ENCODE results near the gene TEAD3. TPM values are rescaled to one million over a fixed set of nuclear protein-coding genes. Genes with fewer than 3 reads are reported as not detected.
A peak's percentile ranks its signal among the peaks of the same experiment; 100 is the strongest.

Gene TEAD3
- total RNA-seq, 1 donor from 2014 or later: 43.4 TPM

DNA sequence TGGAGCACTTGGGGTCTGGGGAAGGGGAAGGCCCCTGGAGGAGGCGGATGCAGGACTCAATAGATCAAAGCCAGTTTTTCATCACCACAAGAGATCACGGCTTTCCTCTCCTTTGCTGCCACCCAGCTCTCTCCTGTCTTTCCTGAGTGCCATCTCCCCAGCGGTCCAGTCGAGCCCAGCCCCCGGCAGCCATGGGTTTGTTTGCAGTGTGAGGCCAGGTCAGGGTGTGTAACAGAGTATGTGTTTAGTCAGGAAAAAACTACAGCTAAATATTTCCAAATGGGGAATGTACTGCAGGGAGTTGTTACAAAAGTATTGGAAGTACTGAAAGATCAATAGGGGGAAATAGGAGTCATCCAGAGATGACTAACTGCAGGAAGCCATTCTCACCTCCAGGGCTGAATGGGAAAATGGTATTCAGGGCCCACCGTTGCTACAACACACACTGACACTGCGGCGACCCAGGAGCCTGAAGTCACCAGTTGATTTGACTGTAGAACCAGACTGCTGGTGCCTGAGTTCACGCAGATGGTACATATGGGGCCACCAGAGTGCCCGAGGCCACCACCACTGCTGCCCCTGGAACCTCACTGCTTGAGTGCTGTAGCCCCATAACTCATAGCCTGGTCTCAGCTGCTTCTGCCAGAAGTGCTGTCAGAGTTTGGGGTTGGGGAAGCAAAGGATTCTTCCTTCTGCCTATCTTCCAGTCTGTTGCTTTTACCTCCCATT is 68.3 kb downstream of the TEAD3 start:
- H3K9me3 Mint-ChIP-seq (ENCODE audit: low read depth): no peaks in the 10 kb centered on the region
- no peak overlapping the region for H3K27ac Mint-ChIP-seq
- no peak overlapping the region for H3K4me3 Mint-ChIP-seq (ENCODE audit: low read depth)
- no peak for DNase-seq (ENCODE audit: low spot score, unreplicated experiment)
- no peaks in the 10 kb centered on the region for H3K27me3 Mint-ChIP-seq
- H3K4me1 Mint-ChIP-seq (ENCODE audit: low read depth): peaks cover 8% of the 10 kb centered on the region
- peaks cover 12% of the 10 kb centered on the region for H3K36me3 Mint-ChIP-seq (ENCODE audit: insufficient read depth)
- TF ChIP-seq, protein P1, sequence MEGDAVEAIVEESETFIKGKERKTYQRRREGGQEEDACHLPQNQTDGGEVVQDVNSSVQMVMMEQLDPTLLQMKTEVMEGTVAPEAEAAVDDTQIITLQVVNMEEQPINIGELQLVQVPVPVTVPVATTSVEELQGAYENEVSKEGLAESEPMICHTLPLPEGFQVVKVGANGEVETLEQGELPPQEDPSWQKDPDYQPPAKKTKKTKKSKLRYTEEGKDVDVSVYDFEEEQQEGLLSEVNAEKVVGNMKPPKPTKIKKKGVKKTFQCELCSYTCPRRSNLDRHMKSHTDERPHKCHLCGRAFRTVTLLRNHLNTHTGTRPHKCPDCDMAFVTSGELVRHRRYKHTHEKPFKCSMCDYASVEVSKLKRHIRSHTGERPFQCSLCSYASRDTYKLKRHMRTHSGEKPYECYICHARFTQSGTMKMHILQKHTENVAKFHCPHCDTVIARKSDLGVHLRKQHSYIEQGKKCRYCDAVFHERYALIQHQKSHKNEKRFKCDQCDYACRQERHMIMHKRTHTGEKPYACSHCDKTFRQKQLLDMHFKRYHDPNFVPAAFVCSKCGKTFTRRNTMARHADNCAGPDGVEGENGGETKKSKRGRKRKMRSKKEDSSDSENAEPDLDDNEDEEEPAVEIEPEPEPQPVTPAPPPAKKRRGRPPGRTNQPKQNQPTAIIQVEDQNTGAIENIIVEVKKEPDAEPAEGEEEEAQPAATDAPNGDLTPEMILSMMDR (IDR thresholded peaks at IDR 0.05; ENCODE audit: unreplicated experiment): no peak

DNA sequence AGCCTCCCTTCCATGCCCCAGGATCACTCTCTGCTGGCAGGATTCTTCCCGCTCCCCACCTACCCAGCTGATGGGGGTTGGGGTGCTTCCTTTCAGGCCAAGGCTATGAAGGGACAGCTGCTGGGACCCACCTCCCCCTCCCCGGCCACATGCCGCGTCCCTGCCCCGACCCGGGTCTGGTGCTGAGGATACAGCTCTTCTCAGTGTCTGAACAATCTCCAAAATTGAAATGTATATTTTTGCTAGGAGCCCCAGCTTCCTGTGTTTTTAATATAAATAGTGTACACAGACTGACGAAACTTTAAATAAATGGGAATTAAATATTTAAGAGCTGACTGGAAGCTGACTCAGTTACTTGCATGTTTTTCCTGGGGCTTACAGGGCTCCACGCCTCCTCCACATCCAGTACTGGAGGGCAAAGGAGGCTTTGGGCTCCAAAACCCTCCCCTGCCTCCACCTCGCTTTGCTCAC is 69.0 kb downstream of the TEAD3 start:
- TF ChIP-seq, protein P1 (IDR thresholded peaks at IDR 0.05; ENCODE audit: unreplicated experiment): no peak
- H3K27ac Mint-ChIP-seq: no peak overlapping the region
- peaks cover 8% of the 10 kb centered on the region for H3K4me1 Mint-ChIP-seq (ENCODE audit: low read depth)

DNA sequence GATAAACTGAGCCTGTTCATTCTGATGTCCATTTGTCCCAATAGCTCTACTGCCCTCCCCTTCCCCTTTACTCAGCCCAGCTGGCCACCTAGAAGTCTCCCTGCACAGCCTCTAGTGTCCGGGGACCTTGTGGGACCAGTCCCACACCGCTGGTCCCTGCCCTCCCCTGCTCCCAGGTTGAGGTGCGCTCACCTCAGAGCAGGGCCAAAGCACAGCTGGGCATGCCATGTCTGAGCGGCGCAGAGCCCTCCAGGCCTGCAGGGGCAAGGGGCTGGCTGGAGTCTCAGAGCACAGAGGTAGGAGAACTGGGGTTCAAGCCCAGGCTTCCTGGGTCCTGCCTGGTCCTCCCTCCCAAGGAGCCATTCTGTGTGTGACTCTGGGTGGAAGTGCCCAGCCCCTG is 69.4 kb downstream of the TEAD3 start:
- TF ChIP-seq, protein P1 (IDR thresholded peaks at IDR 0.05; ENCODE audit: unreplicated experiment): no peak
- Mint-ChIP-seq H3K9me3 (ENCODE audit: low read depth) (no peaks in the 10 kb centered on the region), H3K27me3 (no peaks in the 10 kb centered on the region), H3K4me3 (ENCODE audit: low read depth) (no peak overlapping the region), H3K36me3 (ENCODE audit: insufficient read depth) (peaks cover 12% of the 10 kb centered on the region), H3K4me1 (ENCODE audit: low read depth) (peaks cover 8% of the 10 kb centered on the region), H3K27ac (no peak overlapping the region)
- DNase-seq (ENCODE audit: low spot score, unreplicated experiment): no peak

More for the DNA sequence above, 69.0 kb downstream of the TEAD3 start:
- DNase-seq (ENCODE audit: low spot score, unreplicated experiment): no peak
- H3K36me3 Mint-ChIP-seq (ENCODE audit: insufficient read depth): peaks cover 12% of the 10 kb centered on the region
- no peaks in the 10 kb centered on the region for H3K9me3 Mint-ChIP-seq (ENCODE audit: low read depth)
- H3K4me3 Mint-ChIP-seq (ENCODE audit: low read depth): no peak overlapping the region
- no peaks in the 10 kb centered on the region for H3K27me3 Mint-ChIP-seq

DNA sequence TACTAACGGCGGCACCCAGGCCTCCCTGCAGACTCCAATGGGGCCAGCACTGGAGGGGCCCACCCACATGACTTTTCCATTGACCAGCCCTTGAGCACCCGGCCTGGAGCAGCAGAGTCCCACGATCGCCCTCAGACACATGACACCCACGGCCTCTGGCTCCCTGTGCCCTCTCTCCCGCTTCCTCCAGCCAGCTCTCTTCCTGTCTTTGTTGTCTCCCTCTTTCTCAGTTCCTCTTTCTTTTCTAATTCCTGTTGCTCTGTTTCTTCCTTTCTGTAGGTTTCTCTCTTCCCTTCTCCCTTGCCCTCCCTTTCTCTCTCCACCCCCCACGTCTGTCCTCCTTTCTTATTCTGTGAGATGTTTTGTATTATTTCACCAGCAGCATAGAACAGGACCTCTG is 70.8 kb downstream of the TEAD3 start:
- H3K27me3 Mint-ChIP-seq: no peaks in the 10 kb centered on the region
- TF ChIP-seq, protein P1 (IDR thresholded peaks at IDR 0.05; ENCODE audit: unreplicated experiment): no peak
- no peak overlapping the region for H3K27ac Mint-ChIP-seq
- H3K36me3 Mint-ChIP-seq (ENCODE audit: insufficient read depth): peaks cover 12% of the 10 kb centered on the region
- DNase-seq (ENCODE audit: low spot score, unreplicated experiment): no peak
- H3K9me3 Mint-ChIP-seq (ENCODE audit: low read depth): no peaks in the 10 kb centered on the region
- H3K4me1 Mint-ChIP-seq (ENCODE audit: low read depth): peaks cover 8% of the 10 kb centered on the region
- H3K4me3 Mint-ChIP-seq (ENCODE audit: low read depth): no peak overlapping the region

DNA sequence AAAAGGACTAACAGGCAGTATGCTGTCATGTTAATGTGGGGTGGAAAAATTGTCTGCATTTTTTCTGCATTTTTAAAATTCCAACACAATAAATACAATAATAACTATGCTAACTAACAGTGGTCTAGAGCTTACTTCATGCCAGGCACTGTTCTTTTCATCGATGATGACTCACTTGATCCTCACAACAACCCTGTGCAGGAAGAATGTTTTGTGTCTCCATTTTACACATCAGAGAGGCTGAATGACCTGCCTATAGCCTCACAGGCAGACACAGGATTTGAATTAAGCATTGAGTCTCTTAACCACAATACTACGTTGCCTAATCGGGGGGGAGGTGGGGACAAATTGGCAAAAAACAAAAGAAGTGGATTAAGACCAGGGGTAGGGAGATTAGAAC is 71.6 kb downstream of the TEAD3 start:
- no peaks in the 10 kb centered on the region for H3K27me3 Mint-ChIP-seq
- peaks cover 8% of the 10 kb centered on the region for H3K4me1 Mint-ChIP-seq (ENCODE audit: low read depth)
- H3K4me3 Mint-ChIP-seq (ENCODE audit: low read depth): no peak overlapping the region
- no peak for DNase-seq (ENCODE audit: low spot score, unreplicated experiment)
- TF ChIP-seq, protein P1 (IDR thresholded peaks at IDR 0.05; ENCODE audit: unreplicated experiment): no peak
- H3K36me3 Mint-ChIP-seq (ENCODE audit: insufficient read depth): peaks cover 12% of the 10 kb centered on the region
- H3K9me3 Mint-ChIP-seq (ENCODE audit: low read depth): no peaks in the 10 kb centered on the region
- H3K27ac Mint-ChIP-seq: peak overlapping the region; percentile 45

Small RNAs within 50 kb of the gene (microRNA-seq; reads per million reads assigned to microRNA genes)
- gene MIR7111 (ENCODE audit: borderline number of aligned reads, unreplicated experiment): not detected

Other genes starting within 250 kb of the TEAD3 start
- gene ZNF76, start 237.3 kb downstream of the TEAD3 start, total RNA-seq: 61.2 and 61.7 TPM in 2 replicates
- gene DEF6, start 199.3 kb downstream of the TEAD3 start, total RNA-seq: 5.7 and 5.9 TPM in 2 replicates
- 13.9 and 14.0 TPM in 2 replicates for gene PPARD, start 154.5 kb downstream of the TEAD3 start, total RNA-seq
- gene FANCE, start 44.7 kb downstream of the TEAD3 start, total RNA-seq: 9.3 and 10.6 TPM in 2 replicates
- gene RPL10A, start 28.7 kb downstream of the TEAD3 start, total RNA-seq: 1,416 and 1,451 TPM in 2 replicates
- 0.22 TPM in 2 replicates for gene TULP1, start 15.8 kb upstream of the TEAD3 start, total RNA-seq
- gene FKBP5, start 191.8 kb upstream of the TEAD3 start, total RNA-seq: 5.9 and 6.9 TPM in 2 replicates
- 0.36 and 0.98 TPM in 2 replicates for gene ARMC12, start 240.0 kb upstream of the TEAD3 start, total RNA-seq

All from progenitor cell of endocrine pancreas (in vitro differentiated cells).